HG03060 (cell line): ENCODE data around the gene ECE1.

Experiments
- ATAC-seq: cut with Tn5 transposase; IDR thresholded peaks from one replicate; pipeline ENCODE4 v1.9.1; 2021; ENCODE audit warnings: low read depth, moderate number of reproducible peaks; ENCODE audit not compliant: unreplicated experiment

Gene ECE1

GRCh38 chr1:21308847-21309652 is 18.8 kb upstream of the ECE1 start:
- no peak for ATAC-seq

GRCh38 chr1:21308330-21308729 is 18.1 kb upstream of the ECE1 start:
- no peak for ATAC-seq

GRCh38 chr1:21307663-21308305 is 17.5 kb upstream of the ECE1 start:
- no peak for ATAC-seq

- ATAC-seq = no peak
Observed at GRCh38 chr1:21307210-21307609, 16.9 kb upstream of the ECE1 start.

GRCh38 chr1:21305900-21306189 is 15.6 kb upstream of the ECE1 start:
- no peak for ATAC-seq

- ATAC-seq = no peak
Observed at GRCh38 chr1:21305155-21305899, 15.1 kb upstream of the ECE1 start.

GRCh38 chr1:21304488-21304887 is 14.2 kb upstream of the ECE1 start:
- no peak for ATAC-seq

GRCh38 chr1:21302747-21303715 is 12.8 kb upstream of the ECE1 start:
- ATAC-seq = no peak

- no peak for ATAC-seq
Observed at GRCh38 chr1:21301794-21302440, 11.7 kb upstream of the ECE1 start.

- ATAC-seq = no peak
Observed at GRCh38 chr1:21300774-21301173, 10.5 kb upstream of the ECE1 start.

- ATAC-seq = no peak
Observed at GRCh38 chr1:21299780-21300395, 9.6 kb upstream of the ECE1 start.

GRCh38 chr1:21298981-21299391 is 8.7 kb upstream of the ECE1 start:
- ATAC-seq = no peak

- ATAC-seq = no peak
Observed at GRCh38 chr1:21297975-21298374, 7.7 kb upstream of the ECE1 start.

- ATAC-seq = no peak
Observed at GRCh38 chr1:21296509-21297354, 6.5 kb upstream of the ECE1 start.

- ATAC-seq = no peak
Observed at GRCh38 chr1:21295545-21295944, 5.3 kb upstream of the ECE1 start.

- peak; percentile 8 for ATAC-seq
Observed at GRCh38 chr1:21295002-21295401, 4.7 kb upstream of the ECE1 start.

- peak; percentile 40 for ATAC-seq
Observed at GRCh38 chr1:21294266-21294989, 4.2 kb upstream of the ECE1 start.
